ENCODE data around the gene FRMPD2.
"Not testable (repeated sequence)": the region's sequence is repeated elsewhere in the genome, so short reads cannot be mapped to it uniquely, and the experiment has no call there.

The FRMPD2 gene

GRCh38 chr10:48199580-48200377 is 74.7 kb downstream of the FRMPD2 start:
- DNase-seq, result peak; percentile 50 to 78 (median 68)

- peak in 3 of 4 experiments; percentile 7 to 19 (median 17) for DNase-seq
Observed at GRCh38 chr10:48197236-48197899, 77.1 kb downstream of the FRMPD2 start.

- no peak for DNase-seq
Observed at GRCh38 chr10:48195803-48196202, 78.7 kb downstream of the FRMPD2 start.

GRCh38 chr10:48194830-48195229 is 79.7 kb downstream of the FRMPD2 start:
- DNase-seq, result no peak

GRCh38 chr10:48193556-48193955 is 80.9 kb downstream of the FRMPD2 start:
- no peak for DNase-seq

- DNase-seq, result no peak
Observed at GRCh38 chr10:48192881-48193450, 81.5 kb downstream of the FRMPD2 start.

GRCh38 chr10:48187713-48188485 is 86.6 kb downstream of the FRMPD2 start:
- DNase-seq, result no peak

- DNase-seq, result no peak
Observed at GRCh38 chr10:48187126-48187525, 87.4 kb downstream of the FRMPD2 start.

- not testable (repeated sequence) for DNase-seq
Observed at GRCh38 chr10:48186264-48186804, 88.2 kb downstream of the FRMPD2 start.

GRCh38 chr10:48184224-48184623 is 90.3 kb downstream of the FRMPD2 start:
- no peak for DNase-seq

GRCh38 chr10:48172715-48173114 is 101.8 kb downstream of the FRMPD2 start:
- not testable (repeated sequence) for DNase-seq

- DNase-seq, result not testable (repeated sequence)
Observed at GRCh38 chr10:48160670-48161069, 113.8 kb downstream of the FRMPD2 start.

- not testable (repeated sequence) for DNase-seq
Observed at GRCh38 chr10:48160163-48160562, 114.3 kb downstream of the FRMPD2 start.

GRCh38 chr10:48154211-48155140 is 120.0 kb downstream of the FRMPD2 start:
- peak; percentile 56 to 74 (median 70) for DNase-seq

GRCh38 chr10:48147643-48148042 is 126.9 kb downstream of the FRMPD2 start:
- not testable (repeated sequence) for DNase-seq

GRCh38 chr10:48143721-48144642 is 130.5 kb downstream of the FRMPD2 start:
- not testable (repeated sequence) for DNase-seq

GRCh38 chr10:48140949-48141348 is 133.5 kb downstream of the FRMPD2 start:
- DNase-seq, result not testable (repeated sequence)

- DNase-seq, result not testable (repeated sequence)
Observed at GRCh38 chr10:48139953-48140850, 134.3 kb downstream of the FRMPD2 start.

- not testable (repeated sequence) for DNase-seq
Observed at GRCh38 chr10:48128954-48129353, 145.5 kb downstream of the FRMPD2 start.
